Measurements from ENCODE around the gene LGR4.

Gene LGR4

GRCh38 chr11:27427183-27427980 is 45.2 kb downstream of the LGR4 start:
- DNase-seq (ENCODE audit: low read depth in 2 of 2) = no peak

GRCh38 chr11:27425814-27426213 is 46.8 kb downstream of the LGR4 start:
- DNase-seq (ENCODE audit: low read depth in 2 of 2) = no peak

- no peak for DNase-seq (ENCODE audit: low read depth in 2 of 2)
Observed at GRCh38 chr11:27423125-27423524, 49.5 kb downstream of the LGR4 start.

DNA sequence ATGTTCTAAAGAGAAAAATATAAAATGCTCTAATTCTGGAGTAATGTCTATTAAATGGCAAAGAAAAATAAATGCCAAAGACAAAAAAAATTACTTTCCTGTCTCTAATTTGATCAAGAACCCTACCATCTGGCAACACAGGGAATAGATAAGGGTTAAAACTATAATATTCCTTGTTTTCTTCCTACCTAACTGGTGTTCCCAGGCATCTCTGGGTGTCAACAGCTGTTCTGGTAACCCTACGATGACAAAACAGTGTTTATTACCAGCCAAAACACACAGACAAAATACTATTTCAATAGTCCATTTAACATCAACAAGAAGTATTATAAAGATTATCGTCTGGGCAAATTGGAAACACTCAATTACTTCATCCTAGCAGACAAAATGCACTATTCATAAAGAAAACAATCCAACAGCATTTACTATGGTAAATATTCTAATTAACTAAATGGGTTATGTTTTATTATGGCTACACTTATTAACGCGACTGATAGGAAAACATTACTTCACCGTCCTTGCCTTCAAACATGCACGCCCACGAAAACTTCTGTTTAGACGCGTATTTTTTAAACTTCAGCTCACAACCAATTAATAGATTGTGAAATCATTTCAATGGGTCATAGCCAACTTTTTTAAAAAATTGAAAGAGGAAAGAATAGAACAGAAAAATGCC is 50.6 kb downstream of the LGR4 start:
- no peak for DNase-seq (ENCODE audit: low read depth in 2 of 2)

GRCh38 chr11:27420722-27421572 is 51.6 kb downstream of the LGR4 start:
- no peak for DNase-seq (ENCODE audit: low read depth in 2 of 2)

DNA sequence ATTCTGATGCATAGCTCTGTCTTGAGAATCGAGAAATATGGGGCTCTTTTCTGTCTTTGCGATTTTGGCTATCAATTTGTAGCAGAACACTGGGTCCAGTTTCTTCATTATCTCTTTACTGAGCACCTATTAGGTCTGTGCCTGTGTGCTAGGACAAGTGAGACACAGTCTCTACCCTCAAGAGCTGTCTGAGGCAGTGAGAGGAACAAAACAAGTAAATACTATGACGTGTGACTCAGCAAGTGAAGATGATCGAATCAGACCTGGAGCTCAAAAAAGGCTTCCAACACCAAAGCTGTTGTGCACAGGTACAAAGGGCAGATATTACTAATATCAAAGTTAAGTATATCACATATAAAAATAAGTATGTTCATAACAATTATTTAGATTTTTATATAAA is 52.4 kb downstream of the LGR4 start:
- no peak for DNase-seq (ENCODE audit: low read depth in 2 of 2)

- no peak for DNase-seq (ENCODE audit: low read depth in 2 of 2)
Observed at GRCh38 chr11:27418356-27418755, 54.2 kb downstream of the LGR4 start.

DNA sequence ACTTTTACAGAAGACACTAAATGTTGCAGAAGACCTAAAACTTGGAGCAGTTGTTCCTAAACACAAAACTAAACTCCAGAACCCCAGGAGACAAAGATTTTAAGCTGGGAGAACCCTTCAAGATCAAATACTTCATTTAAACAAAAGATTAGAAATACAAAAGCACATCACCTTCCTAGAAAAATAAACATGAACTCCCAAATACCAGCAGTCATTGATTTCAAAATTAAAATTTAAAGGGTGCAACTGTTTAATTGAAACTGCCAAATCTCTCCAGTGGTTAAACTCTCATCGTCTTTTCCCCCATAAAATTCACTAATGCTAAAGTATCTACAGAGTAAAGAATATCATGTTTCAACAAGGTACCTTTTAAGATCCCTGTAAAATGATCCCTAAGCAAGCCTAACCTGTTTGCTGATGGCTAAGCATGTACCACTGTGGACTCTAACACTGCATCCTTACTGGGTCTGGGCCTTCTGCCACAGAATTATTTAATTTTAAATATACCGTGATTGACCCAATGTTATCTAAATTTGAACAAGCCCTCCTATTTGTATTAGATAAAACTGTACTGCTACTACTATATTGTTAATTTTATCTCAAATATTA is 55.9 kb downstream of the LGR4 start:
- no peak for DNase-seq (ENCODE audit: low read depth in 2 of 2)

DNA sequence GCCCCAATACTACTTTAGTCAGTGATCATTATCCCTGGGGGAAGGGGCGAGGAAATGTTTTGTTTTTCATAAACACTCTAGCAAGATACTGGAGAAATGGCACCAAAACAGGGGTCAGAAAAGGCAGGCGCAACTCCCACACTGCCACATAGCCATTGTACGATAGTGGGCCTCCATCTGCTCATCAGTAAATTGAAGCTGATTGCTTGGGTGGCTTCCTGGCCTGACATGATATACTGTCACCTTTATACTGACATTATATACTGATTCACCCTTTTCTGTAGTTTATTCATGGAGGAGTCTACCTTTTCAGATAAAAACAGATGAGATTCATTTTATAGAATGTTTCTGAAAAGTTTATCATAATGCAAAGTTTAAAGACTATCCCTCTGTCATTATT is 57.9 kb downstream of the LGR4 start:
- no peak for DNase-seq (ENCODE audit: low read depth in 2 of 2)

DNA sequence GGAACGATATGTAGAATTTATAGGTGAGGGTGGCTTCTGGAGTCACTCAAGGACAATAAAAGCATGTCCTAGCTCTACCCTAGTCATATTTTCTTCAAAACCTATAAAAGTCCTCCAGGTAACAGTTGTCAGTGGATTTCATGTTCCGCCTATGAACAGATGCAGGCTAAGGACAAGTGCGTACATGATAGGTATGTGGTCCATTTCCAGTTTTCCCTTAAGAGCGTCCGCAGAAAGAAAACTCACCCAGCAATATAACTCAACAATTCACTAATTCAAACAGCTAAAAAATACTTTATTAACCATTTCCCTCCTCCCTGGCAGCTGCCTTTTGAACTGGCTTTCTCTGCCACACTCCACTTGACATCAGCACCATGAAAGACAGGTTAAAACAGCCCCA is 59.4 kb downstream of the LGR4 start:
- no peak for DNase-seq (ENCODE audit: low read depth in 2 of 2)

DNA sequence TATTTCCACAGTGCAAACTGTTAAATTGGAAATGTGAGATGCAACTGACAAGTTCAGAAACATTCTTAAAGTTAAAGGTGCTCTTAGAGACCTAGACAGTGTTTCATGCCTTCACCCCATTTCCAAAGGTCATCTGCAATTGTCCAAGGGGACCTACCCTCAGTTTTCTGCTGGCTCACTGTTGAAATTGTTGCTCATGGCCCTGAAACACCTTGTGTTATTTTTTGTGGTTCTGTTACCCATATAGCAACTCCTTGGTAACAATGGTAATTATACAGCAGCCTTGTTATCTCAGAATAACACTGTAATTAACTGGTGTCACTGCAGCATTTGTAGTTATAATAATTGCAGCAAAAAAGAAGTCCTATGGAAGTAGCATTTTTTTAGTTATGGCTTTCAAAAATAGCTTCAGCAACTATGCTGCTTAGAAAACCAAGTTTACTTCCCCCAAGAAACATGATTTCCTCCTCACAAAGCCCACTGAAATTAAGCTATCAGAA is 60.3 kb downstream of the LGR4 start:
- DNase-seq (ENCODE audit: low read depth in 2 of 2) = no peak

GRCh38 chr11:27411328-27411727 is 61.3 kb downstream of the LGR4 start:
- DNase-seq (ENCODE audit: low read depth in 2 of 2) = no peak

GRCh38 chr11:27410272-27410671 is 62.3 kb downstream of the LGR4 start:
- no peak for DNase-seq (ENCODE audit: low read depth in 2 of 2)

- no peak for DNase-seq (ENCODE audit: low read depth in 2 of 2)
Observed at GRCh38 chr11:27409742-27410141, 62.8 kb downstream of the LGR4 start.

DNA sequence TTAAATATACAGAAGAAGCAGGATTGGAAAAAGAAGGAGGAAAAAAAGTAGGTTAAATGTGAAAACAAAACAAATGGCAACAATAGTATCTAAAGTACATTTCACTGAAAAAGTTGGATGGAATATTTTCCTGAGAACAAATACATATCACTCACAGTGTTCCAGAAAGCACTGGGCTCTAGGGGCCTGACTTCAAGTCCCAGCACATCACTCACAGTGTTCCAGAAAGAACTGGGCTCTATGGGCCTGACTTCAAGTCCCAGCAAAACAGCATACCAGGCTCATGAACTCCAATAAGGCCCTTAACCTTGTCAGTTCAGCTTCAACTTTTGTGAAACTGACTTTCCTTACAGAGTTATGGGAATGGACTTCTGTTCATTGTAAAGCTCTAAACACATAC is 63.5 kb downstream of the LGR4 start:
- no peak for DNase-seq (ENCODE audit: low read depth in 2 of 2)

DNA sequence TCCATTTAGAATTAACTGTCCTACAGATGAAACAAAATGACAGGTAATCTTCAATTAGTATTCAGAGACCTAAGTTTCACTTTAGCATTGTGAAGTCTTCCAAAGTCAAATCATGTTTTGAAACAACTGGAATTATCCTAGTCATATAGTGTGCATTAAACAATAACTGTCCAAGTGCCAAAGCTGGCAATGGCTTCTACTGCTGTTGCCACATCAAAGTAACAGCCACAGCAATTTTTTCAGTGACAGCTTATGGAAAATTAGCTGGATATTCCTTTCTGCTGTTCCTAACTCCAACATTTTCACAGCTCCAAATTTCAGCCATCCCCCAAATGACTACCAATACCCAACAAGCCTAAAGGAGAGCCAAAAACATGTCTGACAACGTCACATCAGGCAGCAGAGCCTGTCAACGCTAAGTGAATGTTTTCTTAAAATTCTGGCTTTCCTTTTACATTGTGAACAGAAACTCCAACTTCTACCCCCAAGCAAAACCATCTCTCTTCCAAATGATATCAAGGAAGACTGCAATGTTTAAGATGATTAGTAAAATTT is 64.3 kb downstream of the LGR4 start:
- no peak for DNase-seq (ENCODE audit: low read depth in 2 of 2)

GRCh38 chr11:27406498-27407354 is 65.9 kb downstream of the LGR4 start:
- DNase-seq (ENCODE audit: low read depth in 2 of 2) = no peak

DNA sequence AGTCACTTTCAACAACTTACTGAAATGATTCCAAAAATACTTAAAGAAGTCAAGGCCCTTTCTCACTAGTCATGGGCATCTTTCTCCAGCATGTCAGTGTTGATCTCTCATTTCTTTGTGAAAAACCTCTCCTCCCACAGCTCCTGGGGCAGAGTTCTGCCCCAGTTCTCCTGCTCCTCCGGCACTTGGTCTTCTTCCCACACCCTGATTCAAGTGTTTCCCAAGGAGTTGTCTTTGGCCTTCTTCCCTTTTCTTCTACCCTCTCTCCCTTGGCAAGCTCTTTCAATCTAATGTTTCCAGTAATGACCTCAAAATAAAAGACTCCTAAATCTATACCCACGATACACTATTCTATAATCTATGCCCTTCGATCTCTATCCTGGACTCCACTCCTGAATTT is 67.5 kb downstream of the LGR4 start:
- no peak for DNase-seq (ENCODE audit: low read depth in 2 of 2)

DNA sequence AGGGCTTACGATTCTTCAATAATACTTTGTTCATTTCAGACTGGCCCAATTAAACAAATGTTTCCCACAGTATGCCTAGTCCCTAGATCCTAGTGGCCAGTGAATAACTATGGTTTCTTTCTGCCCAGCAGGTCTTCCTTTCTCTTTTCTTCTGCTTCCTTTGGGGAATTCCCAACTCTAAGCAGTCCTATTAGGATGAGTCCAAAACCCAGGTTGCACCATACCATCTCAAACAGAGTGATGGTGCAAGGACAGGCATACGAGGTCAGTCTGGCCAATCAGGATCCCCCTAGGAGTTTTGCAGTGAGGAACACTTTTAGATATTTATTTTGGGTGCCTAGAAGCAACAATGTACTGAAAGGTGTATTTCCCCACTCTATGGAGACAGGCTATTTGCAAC is 68.2 kb downstream of the LGR4 start:
- DNase-seq (ENCODE audit: low read depth in 2 of 2) = no peak

GRCh38 chr11:27403195-27403594 is 69.4 kb downstream of the LGR4 start:
- DNase-seq (ENCODE audit: low read depth in 2 of 2) = no peak

- DNase-seq (ENCODE audit: low read depth in 2 of 2) = no peak
Observed at GRCh38 chr11:27402450-27402849, 70.1 kb downstream of the LGR4 start.
